Osteoblast (primary cell): ENCODE measurements around the gene BID. TPM values are rescaled to one million over a fixed set of nuclear protein-coding genes. Genes with fewer than 3 reads are reported as not detected.

Source experiments
- DNase-seq: peaks from one replicate; pipeline ENCODE4 v3.0.0; 2011; ENCODE audit warnings: low spot score, mixed read lengths; ENCODE audit not compliant: insufficient read length; ENCODE audit errors: missing footprints
- H2AFZ ChIP-seq: 2 replicates; pipeline ENCODE4 v1.6.0; 2011; ENCODE audit warnings: mild to moderate bottlenecking, low read length
- H3K27ac ChIP-seq: 2 replicates; pipeline ENCODE4 v1.5.1; 2011; ENCODE audit warnings: mild to moderate bottlenecking, low read depth, low read length, moderate library complexity
- H3K27me3 ChIP-seq: 2 replicates; pipeline ENCODE4 v1.6.0; 2012; ENCODE audit warnings: mild to moderate bottlenecking, control low read depth, inconsistent platforms, low read length, moderate library complexity; ENCODE audit not compliant: insufficient read depth
- H3K36me3 ChIP-seq: 2 replicates; pipeline ENCODE4 v1.5.1; 2011; ENCODE audit warnings: mild to moderate bottlenecking, low read length, control low read depth, moderate library complexity; ENCODE audit not compliant: insufficient read depth
- H3K4me1 ChIP-seq: 2 replicates; pipeline ENCODE4 v1.5.1; 2011; ENCODE audit warnings: mild to moderate bottlenecking, low read length, control low read depth, moderate library complexity; ENCODE audit not compliant: insufficient read depth
- H3K4me2 ChIP-seq: 2 replicates; pipeline ENCODE4 v1.6.0; 2011; ENCODE audit warnings: mild to moderate bottlenecking, low read length; ENCODE audit not compliant: insufficient read depth
- H3K4me3 ChIP-seq: fragments of 200-600 bp; sonication (generic); 3 replicates; pipeline ENCODE4 v1.5.1; 2012; ENCODE audit warnings: mild to moderate bottlenecking, low read length, inconsistent platforms; ENCODE audit not compliant: insufficient read depth
- H3K79me2 ChIP-seq: 2 replicates; pipeline ENCODE4 v1.6.0; 2012; ENCODE audit warnings: mild to moderate bottlenecking, low read length, control low read depth, inconsistent platforms; ENCODE audit not compliant: insufficient read depth
- H3K9me3 ChIP-seq: 2 replicates; pipeline ENCODE4 v1.5.1; 2011; ENCODE audit warnings: low read depth, low read length, control low read depth
- H4K20me1 ChIP-seq: 2 replicates; pipeline ENCODE4 v1.6.0; 2012; ENCODE audit warnings: mild to moderate bottlenecking, low read length, control low read depth; ENCODE audit not compliant: insufficient read depth
- total RNA-seq: library from RNA; depleted of rRNA; stranded (reverse); fragments of >200 nt; gene quantifications from 2 replicates; pipeline ENCODE4 v1.2.3, GENCODE V29; 2012
- TF ChIP-seq, protein P1 (sequence below): IDR thresholded peaks from 2 replicates; pipeline ENCODE4 v1.5.1; 2011; ENCODE audit warnings: mild to moderate bottlenecking, low read depth, low read length, moderate library complexity; ENCODE audit errors: extremely low read depth

Gene BID
- total RNA-seq, result 16.3 and 21.2 TPM in 2 replicates

DNA sequence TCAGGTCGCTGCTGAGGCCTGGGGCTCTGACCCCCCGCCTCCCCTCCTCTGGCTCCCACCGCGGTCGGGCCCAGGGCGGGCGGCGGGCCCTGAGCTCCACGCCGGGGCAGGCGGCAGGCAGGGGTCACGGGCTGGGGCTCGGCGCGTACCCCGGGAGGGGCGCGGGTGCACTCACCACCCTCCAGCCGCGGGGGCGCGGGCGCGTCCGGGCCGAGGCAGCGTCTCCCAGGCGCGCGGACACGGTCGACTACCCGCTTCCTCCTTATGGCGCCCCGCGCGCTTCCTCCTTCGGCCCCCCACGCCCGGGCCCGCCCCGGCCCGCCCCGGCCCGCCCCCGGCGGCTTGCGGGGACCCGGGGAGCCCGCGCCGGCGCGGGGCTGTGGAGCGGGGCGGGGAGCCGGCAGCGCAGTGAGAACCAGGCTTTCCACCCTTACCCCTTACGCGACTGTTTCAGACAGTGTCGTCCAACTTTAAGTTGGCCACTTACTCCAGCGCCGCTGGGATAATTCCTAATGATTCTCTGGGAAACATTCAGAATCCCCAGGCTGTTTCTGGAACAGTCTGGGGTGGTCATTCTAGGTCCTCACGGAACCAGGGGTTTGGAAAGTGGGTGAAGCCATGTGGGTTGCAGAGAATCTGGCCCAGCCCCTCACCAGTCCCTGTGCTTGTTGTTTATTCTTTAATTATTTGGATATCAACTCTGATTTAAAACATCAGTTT lies at the start of gene BID:
Gene BID (minus strand): TSS at position 264 of the 720 bp plus-strand sequence. CDS start 24,353 bp downstream, outside the sequence.
- Histone ChIP-seq H3K79me2 (peaks cover 19% of the 10 kb centered on the region), H3K27ac (no peak within 1 kb of the TSS), H3K4me2 (peak within 1 kb of the TSS; percentile 92), H3K36me3 (no peaks in the 10 kb centered on the region), H3K9me3 (no peaks in the 10 kb centered on the region), H4K20me1 (peaks cover 21% of the 10 kb centered on the region), H3K4me3 (peak within 1 kb of the TSS; percentile 78), H3K27me3 (peaks cover 2% of the 10 kb centered on the region), H2AFZ (peak within 1 kb of the TSS; percentile 32), H3K4me1 (peaks cover 18% of the 10 kb centered on the region)
- peak; percentile 95 for DNase-seq
- TF ChIP-seq, protein P1, sequence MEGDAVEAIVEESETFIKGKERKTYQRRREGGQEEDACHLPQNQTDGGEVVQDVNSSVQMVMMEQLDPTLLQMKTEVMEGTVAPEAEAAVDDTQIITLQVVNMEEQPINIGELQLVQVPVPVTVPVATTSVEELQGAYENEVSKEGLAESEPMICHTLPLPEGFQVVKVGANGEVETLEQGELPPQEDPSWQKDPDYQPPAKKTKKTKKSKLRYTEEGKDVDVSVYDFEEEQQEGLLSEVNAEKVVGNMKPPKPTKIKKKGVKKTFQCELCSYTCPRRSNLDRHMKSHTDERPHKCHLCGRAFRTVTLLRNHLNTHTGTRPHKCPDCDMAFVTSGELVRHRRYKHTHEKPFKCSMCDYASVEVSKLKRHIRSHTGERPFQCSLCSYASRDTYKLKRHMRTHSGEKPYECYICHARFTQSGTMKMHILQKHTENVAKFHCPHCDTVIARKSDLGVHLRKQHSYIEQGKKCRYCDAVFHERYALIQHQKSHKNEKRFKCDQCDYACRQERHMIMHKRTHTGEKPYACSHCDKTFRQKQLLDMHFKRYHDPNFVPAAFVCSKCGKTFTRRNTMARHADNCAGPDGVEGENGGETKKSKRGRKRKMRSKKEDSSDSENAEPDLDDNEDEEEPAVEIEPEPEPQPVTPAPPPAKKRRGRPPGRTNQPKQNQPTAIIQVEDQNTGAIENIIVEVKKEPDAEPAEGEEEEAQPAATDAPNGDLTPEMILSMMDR, result no peak

DNA sequence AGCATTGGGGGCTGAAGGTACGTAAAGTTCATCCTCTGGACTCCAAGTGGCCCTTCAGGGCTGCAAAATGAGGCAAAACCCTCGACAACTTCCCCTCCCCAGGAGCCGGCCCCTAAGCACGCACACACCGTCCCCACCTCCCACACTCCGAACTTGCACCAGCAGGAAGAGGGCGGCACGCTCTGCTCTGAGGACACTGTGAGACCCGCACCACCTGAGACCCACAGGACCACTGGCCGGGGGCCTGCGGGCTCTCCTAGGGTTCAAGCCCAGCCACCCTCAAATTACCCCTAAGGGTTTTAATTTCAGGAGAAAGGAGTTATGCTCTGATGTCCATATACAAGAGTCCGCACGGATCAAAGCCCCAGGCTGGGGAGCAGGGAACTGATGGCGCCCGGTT lies 49.7 kb upstream of the BID start:
- no peak overlapping the region for H3K4me2 ChIP-seq
- peaks cover 31% of the 10 kb centered on the region for H3K36me3 ChIP-seq
- H3K9me3 ChIP-seq, result no peaks in the 10 kb centered on the region
- no peaks in the 10 kb centered on the region for H3K4me1 ChIP-seq
- H3K27ac ChIP-seq, result no peak overlapping the region
- H4K20me1 ChIP-seq, result no peaks in the 10 kb centered on the region
- no peak overlapping the region for H3K4me3 ChIP-seq
- TF ChIP-seq, protein P1, result no peak
- H2AFZ ChIP-seq, result no peak overlapping the region
- no peaks in the 10 kb centered on the region for H3K27me3 ChIP-seq
- no peak for DNase-seq
- no peaks in the 10 kb centered on the region for H3K79me2 ChIP-seq

DNA sequence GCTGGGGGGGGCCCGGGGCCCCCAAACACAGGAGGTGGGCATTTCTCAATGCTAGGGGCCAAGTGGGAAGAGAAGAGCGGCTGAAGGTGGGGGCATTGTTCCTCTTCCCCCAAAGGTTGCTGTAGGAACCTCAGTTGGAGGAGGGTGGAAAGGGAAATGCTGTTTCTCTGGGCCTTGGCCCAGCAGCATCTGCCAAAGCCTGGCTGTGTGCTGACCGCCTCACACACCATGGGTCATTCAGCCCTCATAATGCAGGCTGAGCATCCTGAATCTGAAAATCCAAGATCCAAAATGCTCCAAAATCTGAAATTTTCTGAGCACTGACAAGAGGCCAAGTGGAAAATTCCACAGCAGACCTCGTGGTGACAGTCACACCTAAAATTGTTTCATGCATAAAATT lies 49.0 kb upstream of the BID start:
- Histone ChIP-seq H2AFZ (no peak overlapping the region), H3K4me2 (no peak overlapping the region), H4K20me1 (no peaks in the 10 kb centered on the region), H3K4me1 (no peaks in the 10 kb centered on the region), H3K4me3 (no peak overlapping the region), H3K27ac (no peak overlapping the region), H3K27me3 (no peaks in the 10 kb centered on the region), H3K9me3 (no peaks in the 10 kb centered on the region), H3K36me3 (peaks cover 26% of the 10 kb centered on the region), H3K79me2 (no peaks in the 10 kb centered on the region)
- TF ChIP-seq, protein P1, result no peak
- DNase-seq, result no peak

DNA sequence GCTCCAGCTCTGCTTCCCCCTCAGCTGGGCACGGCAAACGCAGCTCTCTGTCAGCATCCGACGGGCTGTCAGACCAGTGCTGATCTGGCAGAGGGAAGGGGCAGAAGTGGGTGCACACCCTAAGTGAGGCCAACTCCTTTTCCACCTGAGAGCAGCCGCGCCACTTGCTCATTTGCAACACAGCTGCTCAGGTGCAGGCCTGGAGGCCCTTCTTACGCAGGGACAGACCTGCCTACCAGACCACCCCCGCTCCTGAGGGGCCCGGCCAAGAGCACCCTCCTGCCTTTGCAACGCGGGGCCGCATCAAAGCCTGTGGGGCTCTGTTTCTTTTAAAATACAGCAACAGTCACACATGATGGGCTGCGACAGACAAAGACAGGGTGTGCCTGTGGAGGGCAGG lies 47.8 kb upstream of the BID start:
- Histone ChIP-seq H3K9me3 (no peaks in the 10 kb centered on the region), H3K4me2 (no peak overlapping the region), H3K4me1 (no peaks in the 10 kb centered on the region), H3K36me3 (peaks cover 21% of the 10 kb centered on the region), H3K27me3 (no peaks in the 10 kb centered on the region), H2AFZ (no peak overlapping the region), H3K79me2 (no peaks in the 10 kb centered on the region), H3K4me3 (no peak overlapping the region), H3K27ac (no peak overlapping the region), H4K20me1 (no peaks in the 10 kb centered on the region)
- DNase-seq, result no peak
- TF ChIP-seq, protein P1, result no peak
